Measurements from ENCODE around the gene CDR2L.
"Not testable (repeated sequence)": the region's sequence is repeated elsewhere in the genome, so short reads cannot be mapped to it uniquely, and the experiment has no call there.

CDR2L gene

DNA sequence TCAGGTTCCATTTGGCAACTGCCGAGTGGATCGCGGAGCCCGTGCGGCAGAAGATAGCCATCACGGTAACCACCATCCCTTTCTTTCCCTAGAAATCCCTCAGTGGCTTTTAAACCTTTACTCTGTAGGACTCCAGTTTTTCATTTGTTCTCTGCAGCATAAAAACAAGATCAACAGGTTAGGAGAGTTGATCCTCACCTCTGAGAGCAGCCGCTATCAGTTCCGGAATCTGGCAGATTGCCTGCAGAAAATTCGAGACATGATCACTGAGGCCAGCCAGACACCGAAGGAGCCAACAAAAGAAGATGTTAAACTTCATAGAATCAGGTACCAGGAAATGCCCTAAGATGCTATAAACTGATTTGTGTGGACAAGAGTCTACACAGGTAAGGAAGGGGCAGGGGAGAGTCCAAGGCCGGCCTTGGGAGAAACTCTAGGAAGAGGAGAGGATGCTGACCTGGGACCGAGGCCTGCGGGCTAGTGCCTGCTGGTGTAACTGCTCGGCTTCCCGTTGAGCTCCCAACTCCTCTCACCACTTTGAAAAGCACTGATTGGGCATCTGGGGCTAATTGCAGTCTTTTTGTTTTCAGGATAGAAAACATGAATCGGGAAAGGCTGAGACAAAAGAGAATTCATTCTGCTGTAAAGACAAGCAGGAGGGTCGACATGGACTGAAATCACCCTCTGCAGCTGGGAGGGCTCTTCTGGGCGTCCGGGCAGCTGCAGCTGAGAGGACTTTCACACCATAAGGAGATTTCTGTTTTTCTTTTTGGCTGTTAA is 33.1 kb downstream of the CDR2L start:
- no peak for DNase-seq (ENCODE audit: low read depth)
- no peak overlapping the region for H3K4me3 ChIP-seq (replicated peaks; ENCODE audit: low read depth, low read length)
- TF ChIP-seq, protein P1, sequence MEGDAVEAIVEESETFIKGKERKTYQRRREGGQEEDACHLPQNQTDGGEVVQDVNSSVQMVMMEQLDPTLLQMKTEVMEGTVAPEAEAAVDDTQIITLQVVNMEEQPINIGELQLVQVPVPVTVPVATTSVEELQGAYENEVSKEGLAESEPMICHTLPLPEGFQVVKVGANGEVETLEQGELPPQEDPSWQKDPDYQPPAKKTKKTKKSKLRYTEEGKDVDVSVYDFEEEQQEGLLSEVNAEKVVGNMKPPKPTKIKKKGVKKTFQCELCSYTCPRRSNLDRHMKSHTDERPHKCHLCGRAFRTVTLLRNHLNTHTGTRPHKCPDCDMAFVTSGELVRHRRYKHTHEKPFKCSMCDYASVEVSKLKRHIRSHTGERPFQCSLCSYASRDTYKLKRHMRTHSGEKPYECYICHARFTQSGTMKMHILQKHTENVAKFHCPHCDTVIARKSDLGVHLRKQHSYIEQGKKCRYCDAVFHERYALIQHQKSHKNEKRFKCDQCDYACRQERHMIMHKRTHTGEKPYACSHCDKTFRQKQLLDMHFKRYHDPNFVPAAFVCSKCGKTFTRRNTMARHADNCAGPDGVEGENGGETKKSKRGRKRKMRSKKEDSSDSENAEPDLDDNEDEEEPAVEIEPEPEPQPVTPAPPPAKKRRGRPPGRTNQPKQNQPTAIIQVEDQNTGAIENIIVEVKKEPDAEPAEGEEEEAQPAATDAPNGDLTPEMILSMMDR (IDR thresholded peaks at IDR 0.05; ENCODE audit: low read length, missing control alignments): no peak

DNA sequence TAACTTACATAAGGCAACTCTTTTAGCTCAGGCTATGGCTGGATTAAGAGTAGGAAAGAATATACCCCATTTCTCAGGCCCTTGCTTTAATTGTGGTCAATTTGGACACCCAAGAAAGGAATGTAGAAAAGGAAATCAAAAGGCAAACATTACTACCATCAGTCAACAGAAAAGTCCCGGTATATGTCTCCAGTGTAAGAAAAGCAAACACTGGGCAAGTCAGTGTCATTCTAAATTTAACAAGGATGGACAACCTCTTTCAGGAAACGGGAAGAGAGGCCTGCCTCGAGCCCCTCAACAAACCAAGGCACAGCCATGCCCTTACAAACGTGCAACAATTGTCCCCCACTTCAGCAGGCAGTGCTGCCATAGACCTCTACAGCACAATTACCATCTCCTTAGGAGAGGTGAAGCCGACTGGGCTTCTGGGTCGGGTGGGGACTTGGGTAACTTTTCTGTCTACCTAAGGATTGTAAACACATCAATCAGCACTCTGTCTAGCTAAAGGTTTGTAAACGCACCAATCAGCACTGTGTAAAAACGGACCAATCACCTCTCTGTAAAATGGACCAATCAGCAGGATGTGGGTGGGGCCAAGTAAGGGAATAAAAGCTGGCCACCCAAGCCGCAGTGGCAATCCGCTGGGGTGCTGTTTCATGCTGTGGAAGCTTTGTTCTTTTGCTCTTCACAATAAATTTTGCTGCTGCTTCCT is 37.4 kb downstream of the CDR2L start:
- TF ChIP-seq, protein P1 (IDR thresholded peaks at IDR 0.05; ENCODE audit: low read length, missing control alignments): no peak
- DNase-seq (ENCODE audit: low read depth): no peak
- no peak overlapping the region for H3K4me3 ChIP-seq (replicated peaks; ENCODE audit: low read depth, low read length)

DNA sequence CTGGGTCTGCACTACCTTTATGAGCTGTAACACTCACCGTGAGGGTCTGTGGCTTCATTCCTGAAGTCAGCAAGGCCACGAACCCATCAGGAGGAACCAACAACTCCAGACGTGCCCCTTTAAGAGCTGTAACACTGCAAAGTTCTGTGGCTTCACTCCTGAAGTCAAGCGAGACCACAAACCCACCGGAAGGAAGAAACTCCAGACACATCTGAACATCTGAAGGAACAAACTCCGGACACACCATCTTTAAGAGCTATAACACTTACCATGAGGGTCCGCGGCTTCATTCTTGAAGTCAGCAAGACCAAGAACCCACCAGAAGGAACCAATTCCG is 37.9 kb downstream of the CDR2L start:
- DNase-seq (ENCODE audit: low read depth); H3K4me3 ChIP-seq (replicated peaks; ENCODE audit: low read depth, low read length): not testable (repeated sequence)

DNA sequence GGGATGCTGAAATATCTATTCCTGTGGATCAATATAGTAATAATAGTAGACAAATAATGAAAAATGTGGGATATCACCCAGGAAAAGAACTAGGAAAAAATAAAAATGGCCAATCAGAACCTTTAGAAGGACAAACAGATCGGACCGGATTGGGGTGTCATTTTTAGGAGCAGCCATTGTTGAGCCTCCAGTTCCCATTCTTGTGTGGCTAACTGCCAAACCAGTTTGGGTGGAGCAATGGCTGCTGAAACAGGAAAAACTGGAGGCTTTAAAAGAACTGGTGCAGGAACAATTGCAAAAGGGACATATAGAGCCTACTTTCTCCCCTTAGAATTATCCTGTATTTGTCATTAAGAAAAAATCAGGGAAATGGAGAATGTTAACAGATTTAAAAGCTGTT is 39.2 kb downstream of the CDR2L start:
- not testable (repeated sequence) for DNase-seq (ENCODE audit: low read depth); H3K4me3 ChIP-seq (replicated peaks; ENCODE audit: low read depth, low read length)

DNA sequence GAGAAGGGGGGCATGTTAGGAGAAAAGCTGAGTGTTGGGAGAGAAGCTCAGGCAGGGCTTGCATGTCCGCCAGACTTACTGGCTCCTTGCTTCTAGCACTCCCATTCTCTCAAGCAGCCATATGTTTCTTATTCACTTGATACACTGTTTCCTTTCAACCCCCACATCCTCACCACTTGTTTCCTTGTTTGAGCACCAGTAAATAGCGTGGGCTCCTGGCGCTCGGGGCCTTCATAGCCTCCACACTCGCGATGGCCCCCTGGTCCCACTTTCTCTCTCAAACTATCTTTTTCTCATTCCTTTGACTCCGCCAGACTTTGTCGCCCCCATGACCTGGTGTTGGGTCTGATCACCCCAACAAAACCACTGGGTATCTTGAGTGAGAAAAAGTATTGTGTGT is 42.7 kb downstream of the CDR2L start:
- no peak overlapping the region for H3K4me3 ChIP-seq (replicated peaks; ENCODE audit: low read depth, low read length)
- DNase-seq (ENCODE audit: low read depth): no peak
- TF ChIP-seq, protein P1 (IDR thresholded peaks at IDR 0.05; ENCODE audit: low read length, missing control alignments): no peak

DNA sequence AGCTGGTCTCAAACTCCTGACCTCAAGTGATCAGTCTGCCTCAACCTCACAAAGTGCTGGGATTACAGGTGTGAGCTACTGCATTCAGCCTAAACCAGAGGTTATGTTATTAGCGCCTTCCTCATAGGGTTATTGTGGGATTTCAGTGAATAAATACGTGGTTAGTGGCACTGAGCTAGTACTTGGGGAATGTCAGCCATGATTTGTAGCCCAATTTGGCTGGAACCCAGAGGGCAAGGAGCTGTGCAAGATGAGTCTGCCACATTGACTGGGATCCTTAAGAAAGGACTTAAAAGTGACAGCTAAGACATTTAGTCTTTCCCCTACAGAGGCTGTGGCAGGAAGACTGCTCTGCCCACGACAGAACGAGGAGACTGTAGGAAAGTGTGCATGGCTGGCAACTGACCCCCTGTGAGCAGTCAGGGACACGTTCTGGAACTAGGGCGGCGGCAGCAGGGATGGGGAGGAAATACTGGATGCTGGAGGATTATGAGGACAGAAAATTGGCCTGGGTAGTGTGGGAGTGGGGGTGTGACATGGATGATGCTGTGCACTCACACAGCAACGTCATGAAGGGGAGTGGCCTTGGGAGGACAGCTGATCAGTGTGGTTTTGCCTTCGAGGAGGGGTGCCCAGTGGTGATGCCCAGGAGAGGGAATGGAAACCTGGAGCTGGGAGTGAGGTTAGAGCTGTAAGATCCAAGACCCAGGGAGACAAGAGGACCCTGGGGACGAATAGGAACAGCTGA is 44.7 kb downstream of the CDR2L start:
- H3K4me3 ChIP-seq (replicated peaks; ENCODE audit: low read depth, low read length): peak overlapping the region; percentile 88
- TF ChIP-seq, protein P1 (IDR thresholded peaks at IDR 0.05; ENCODE audit: low read length, missing control alignments): no peak
- peak; percentile 80 for DNase-seq (ENCODE audit: low read depth)

DNA sequence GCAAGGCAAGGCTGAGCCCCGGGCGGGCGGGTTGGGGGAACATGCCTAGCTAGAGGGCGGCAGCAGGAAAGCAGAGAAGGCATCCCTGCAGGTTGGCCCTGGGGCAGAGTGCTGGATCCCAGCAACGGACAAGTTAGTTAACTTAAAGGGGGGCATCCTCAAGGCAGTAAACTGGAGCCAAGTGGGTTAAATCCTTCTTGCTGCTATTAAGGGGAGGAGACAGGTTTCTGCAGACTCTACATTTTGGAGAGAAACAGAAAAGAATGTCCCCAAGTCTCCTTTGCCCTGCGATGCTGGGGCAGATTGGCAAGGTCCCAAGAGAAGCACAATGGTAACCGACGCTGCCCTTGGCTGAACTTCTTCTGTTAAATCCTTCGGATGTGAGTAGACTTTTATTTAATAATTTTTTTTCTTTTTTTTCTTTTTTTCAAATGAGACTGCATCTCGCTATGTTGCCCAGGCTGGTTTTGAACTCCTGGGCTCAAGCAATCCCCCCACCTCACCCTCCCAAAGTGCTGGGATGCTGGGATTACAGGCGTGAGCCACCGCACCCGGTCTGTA is 45.4 kb downstream of the CDR2L start:
- TF ChIP-seq, protein P1 (IDR thresholded peaks at IDR 0.05; ENCODE audit: low read length, missing control alignments): no peak
- H3K4me3 ChIP-seq (replicated peaks; ENCODE audit: low read depth, low read length): peak overlapping the region; percentile 88
- DNase-seq (ENCODE audit: low read depth): peak; percentile 29

All from fibroblast of pulmonary artery (primary cell).